ENCODE results near the gene PHACTR3.

DNA sequence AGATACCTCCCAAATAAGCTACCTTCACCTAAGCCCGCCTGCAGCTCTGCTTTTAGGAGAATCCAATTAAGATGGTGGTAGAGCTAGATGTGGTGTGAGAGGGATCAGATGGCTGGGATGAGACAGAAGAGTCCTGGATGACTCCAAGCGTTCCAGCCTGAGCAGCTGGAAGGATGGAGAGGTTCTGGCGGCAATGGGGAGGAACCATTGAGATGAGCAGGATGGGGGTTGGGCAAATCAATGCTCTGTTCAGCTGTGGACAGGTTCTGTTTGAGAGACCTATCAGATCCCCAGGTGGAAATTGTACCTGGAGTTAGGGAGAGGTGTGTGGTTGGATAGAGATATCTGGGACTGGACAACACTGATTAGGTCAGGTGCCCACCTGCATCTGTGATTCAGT, 23.0 kb downstream of the PHACTR3 start:
- TF ChIP-seq EZH2 (IDR thresholded peaks at IDR 0.05; ENCODE audit: low read length, missing control alignments) = no peak
- TF ChIP-seq, protein P1, sequence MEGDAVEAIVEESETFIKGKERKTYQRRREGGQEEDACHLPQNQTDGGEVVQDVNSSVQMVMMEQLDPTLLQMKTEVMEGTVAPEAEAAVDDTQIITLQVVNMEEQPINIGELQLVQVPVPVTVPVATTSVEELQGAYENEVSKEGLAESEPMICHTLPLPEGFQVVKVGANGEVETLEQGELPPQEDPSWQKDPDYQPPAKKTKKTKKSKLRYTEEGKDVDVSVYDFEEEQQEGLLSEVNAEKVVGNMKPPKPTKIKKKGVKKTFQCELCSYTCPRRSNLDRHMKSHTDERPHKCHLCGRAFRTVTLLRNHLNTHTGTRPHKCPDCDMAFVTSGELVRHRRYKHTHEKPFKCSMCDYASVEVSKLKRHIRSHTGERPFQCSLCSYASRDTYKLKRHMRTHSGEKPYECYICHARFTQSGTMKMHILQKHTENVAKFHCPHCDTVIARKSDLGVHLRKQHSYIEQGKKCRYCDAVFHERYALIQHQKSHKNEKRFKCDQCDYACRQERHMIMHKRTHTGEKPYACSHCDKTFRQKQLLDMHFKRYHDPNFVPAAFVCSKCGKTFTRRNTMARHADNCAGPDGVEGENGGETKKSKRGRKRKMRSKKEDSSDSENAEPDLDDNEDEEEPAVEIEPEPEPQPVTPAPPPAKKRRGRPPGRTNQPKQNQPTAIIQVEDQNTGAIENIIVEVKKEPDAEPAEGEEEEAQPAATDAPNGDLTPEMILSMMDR (conservative IDR thresholded peaks at IDR 0.05 in 1 of 2, IDR thresholded peaks at IDR 0.05 in 1 of 2; ENCODE audit: low read depth in 1 of 2, low read length in 2 of 2) = no peak
